CD4-positive, alpha-beta T cell (primary cell): ENCODE results near the gene AP2B1. TPM values are rescaled to one million over a fixed set of nuclear protein-coding genes. Genes with fewer than 3 reads are reported as not detected.

Source experiments
- ATAC-seq: fragments of 200-7000 bp; cut with Tn5 transposase; one replicate; pipeline ENCODE4 v1.10.0; 2022; ENCODE audit warnings: mild to moderate bottlenecking; ENCODE audit not compliant: poor library complexity
- CTCF ChIA-PET: fragments of 350-600 bp; sonication (Branson Sonifier 250); formaldehyde crosslinking; loops from one replicate; lab custom pipeline; 2021; ENCODE audit warnings: antibody characterized with exemption, inconsistent platforms; lab: Charles Lee
- POLR2A ChIA-PET: fragments of 350-600 bp; sonication (Branson Sonifier 250); formaldehyde crosslinking; loops from one replicate; lab custom pipeline; 2021; ENCODE audit warnings: antibody characterized with exemption, inconsistent platforms; lab: Charles Lee
- DNase-seq, 14 experiments: peaks; one replicate each; pipeline ENCODE4 v3.0.0-alpha.2; 2013 to 2020; ENCODE audit warnings: mixed read lengths in 2 of 14
- H3K27ac ChIP-seq, 2 donors: one replicate each; pipeline versions ENCODE4 v1.5.1 to v1.7.0; 2013; ENCODE audit warnings: low read length in 2 of 2, low read depth in 1 of 2, mild to moderate bottlenecking in 1 of 2
- H3K27me3 ChIP-seq, 2 experiments: 1 replicate in 1 of 2; 2 replicates in 1 of 2; pipeline versions ENCODE4 v1.6.1 to v1.7.0; 2013; ENCODE audit warnings: low read length in 2 of 2, control low read depth in 1 of 2, mild to moderate bottlenecking in 1 of 2, moderate library complexity in 1 of 2; ENCODE audit not compliant: insufficient read depth in 2 of 2, control insufficient read depth in 1 of 2
- H3K36me3 ChIP-seq: one replicate; pipeline ENCODE4 v1.6.1; 2013; ENCODE audit warnings: low read length, control low read depth; ENCODE audit not compliant: insufficient read depth
- H3K4me1 ChIP-seq: one replicate; pipeline ENCODE4 v1.6.1; 2013; ENCODE audit warnings: low read length, control low read depth; ENCODE audit not compliant: insufficient read depth
- H3K4me3 ChIP-seq: one replicate; pipeline ENCODE4 v1.5.1; 2013; ENCODE audit warnings: mild to moderate bottlenecking, low read length, moderate library complexity
- H3K9me3 ChIP-seq, 2 experiments: 1 replicate in 1 of 2; 2 replicates in 1 of 2; pipeline versions ENCODE4 v1.6.1 to v1.7.0; 2013; ENCODE audit warnings: low read length in 2 of 2, mild to moderate bottlenecking in 2 of 2, control low read depth in 1 of 2, moderate library complexity in 1 of 2; ENCODE audit not compliant: control insufficient read depth in 1 of 2, insufficient read depth in 1 of 2
- H3K27ac Mint-ChIP-seq: one replicate; pipeline ENCODE4 v1.8.0; 2020; ENCODE audit warnings: mixed read lengths
- H3K27me3 Mint-ChIP-seq: one replicate; pipeline ENCODE4 v1.8.0; 2021; ENCODE audit warnings: mixed read lengths
- H3K36me3 Mint-ChIP-seq: one replicate; pipeline ENCODE4 v1.8.0; 2021; ENCODE audit warnings: low read depth, mixed read lengths
- H3K4me1 Mint-ChIP-seq: one replicate; pipeline ENCODE4 v1.8.0; 2021; ENCODE audit warnings: low read depth, mixed read lengths
- H3K4me3 Mint-ChIP-seq: one replicate; pipeline ENCODE4 v1.8.0; 2020; ENCODE audit warnings: mild to moderate bottlenecking, mixed read lengths
- H3K9me3 Mint-ChIP-seq: one replicate; pipeline ENCODE4 v1.8.0; 2020; ENCODE audit warnings: mixed read lengths
- intact Hi-C, 2 experiments: fragments of 100-400 bp; cut with DNase I in 1 of 2; cut with micrococcal nuclease in 1 of 2; formaldehyde crosslinking; loops; one replicate each; pipeline versions ENCODE4 v1.15.1 to v1.9.0; 2023 to 2025; cut with DNase I, micrococcal nuclease
- total RNA-seq, 174 experiments: library from RNA in 2 of 174; stranded (reverse) in 2 of 174; gene quantifications; one replicate each; pipeline ENCODE4 v1.2.3 and lab custom pipeline; 2021 to 2026
- TF ChIP-seq, protein P1 (sequence below): fragments of 200-600 bp; IDR thresholded peaks from one replicate; pipeline ENCODE4 v1.8.0; 2022; ENCODE audit warnings: antibody characterized with exemption, mild to moderate bottlenecking

The AP2B1 gene
- total RNA-seq, 2 experiments from 2014 or later: 67.0 to 69.2 TPM

DNA sequence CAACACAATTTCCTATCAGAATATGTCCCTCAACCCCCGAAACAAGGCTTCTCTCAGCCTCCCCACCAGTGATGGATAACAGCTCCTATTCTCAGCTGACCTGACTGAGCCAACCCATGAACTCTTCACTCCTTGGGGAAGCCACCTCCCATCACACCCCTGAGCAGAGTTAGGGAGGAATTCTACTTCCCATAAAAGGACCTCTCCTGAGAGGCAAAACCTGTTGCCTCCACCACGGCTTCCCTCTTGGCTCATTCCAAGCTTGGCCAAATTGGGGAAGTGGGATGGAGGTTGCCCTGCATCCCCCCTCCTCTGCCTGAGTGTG is 138.6 kb downstream of the AP2B1 start:
- no peak for DNase-seq
- Histone ChIP-seq H3K4me1 (peaks cover 6% of the 10 kb centered on the region), H3K9me3 (no peaks in the 10 kb centered on the region), H3K36me3 (peaks cover 63% of the 10 kb centered on the region), H3K27me3 (no peaks in the 10 kb centered on the region), H3K27ac (no peak overlapping the region), H3K4me3 (no peak overlapping the region)
- Mint-ChIP-seq H3K4me3 (no peak overlapping the region), H3K36me3 (peaks cover 68% of the 10 kb centered on the region), H3K4me1 (peaks cover 10% of the 10 kb centered on the region), H3K9me3 (no peaks in the 10 kb centered on the region), H3K27ac (no peak overlapping the region), H3K27me3 (no peaks in the 10 kb centered on the region)
- POLR2A ChIA-PET: interaction anchor here (0.8 kb wide), 1 partner anchor 147 kb away, joined by 3 read pairs; no protein-coding TSS in a partner anchor
- CTCF ChIA-PET: no interaction called here
- TF ChIP-seq, protein P1, sequence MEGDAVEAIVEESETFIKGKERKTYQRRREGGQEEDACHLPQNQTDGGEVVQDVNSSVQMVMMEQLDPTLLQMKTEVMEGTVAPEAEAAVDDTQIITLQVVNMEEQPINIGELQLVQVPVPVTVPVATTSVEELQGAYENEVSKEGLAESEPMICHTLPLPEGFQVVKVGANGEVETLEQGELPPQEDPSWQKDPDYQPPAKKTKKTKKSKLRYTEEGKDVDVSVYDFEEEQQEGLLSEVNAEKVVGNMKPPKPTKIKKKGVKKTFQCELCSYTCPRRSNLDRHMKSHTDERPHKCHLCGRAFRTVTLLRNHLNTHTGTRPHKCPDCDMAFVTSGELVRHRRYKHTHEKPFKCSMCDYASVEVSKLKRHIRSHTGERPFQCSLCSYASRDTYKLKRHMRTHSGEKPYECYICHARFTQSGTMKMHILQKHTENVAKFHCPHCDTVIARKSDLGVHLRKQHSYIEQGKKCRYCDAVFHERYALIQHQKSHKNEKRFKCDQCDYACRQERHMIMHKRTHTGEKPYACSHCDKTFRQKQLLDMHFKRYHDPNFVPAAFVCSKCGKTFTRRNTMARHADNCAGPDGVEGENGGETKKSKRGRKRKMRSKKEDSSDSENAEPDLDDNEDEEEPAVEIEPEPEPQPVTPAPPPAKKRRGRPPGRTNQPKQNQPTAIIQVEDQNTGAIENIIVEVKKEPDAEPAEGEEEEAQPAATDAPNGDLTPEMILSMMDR: no peak
- intact Hi-C loops: no loop called here
- ATAC-seq: no peak

DNA sequence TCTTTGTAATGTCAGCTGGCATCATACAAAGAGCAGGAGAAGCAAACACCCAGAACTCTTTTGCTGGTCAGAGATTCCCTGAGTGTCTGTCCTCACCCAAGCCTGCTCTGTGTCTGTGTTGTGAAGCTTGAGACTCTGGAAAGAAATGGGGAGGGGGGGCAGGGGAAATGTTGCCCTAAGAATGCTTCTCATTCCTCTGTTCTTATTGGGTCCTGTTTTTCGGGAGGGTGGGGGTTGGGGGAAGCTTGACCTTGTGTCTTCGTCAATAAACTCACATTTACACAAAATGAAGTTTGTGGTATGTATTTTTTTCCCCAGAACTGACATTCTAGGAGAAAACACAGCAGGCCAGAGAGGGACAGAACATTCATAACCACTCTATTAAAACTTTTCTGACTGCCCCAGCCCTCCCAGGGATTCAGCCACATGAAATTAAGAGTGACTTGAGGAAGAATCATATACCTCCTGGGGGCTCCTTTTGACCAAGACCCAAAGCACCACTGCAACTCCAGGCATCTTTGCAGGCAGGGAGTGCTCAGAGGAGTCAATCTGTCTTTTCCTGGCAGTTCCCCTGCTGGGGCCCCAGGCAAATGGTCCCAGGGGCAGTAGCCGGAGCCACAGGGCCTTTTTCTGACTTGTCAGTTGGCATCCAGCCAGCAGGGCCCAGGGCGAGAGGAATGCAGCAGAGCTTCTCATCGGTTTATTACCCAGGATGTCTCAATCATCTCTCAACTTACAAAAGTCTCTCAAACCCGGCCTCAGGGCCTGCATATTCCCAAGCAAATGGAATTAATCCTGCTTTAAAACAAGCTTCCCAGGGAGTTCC is 139.2 kb downstream of the AP2B1 start:
- CTCF ChIA-PET: interaction anchor here (1.6 kb wide), 1 partner anchor 10 kb away, joined by 4 read pairs; no protein-coding TSS in a partner anchor
- TF ChIP-seq, protein P1: no peak
- Mint-ChIP-seq H3K27me3 (no peaks in the 10 kb centered on the region), H3K4me1 (peaks cover 16% of the 10 kb centered on the region), H3K4me3 (no peak overlapping the region), H3K27ac (no peak overlapping the region), H3K36me3 (peaks cover 62% of the 10 kb centered on the region), H3K9me3 (no peaks in the 10 kb centered on the region)
- Histone ChIP-seq H3K27ac (no peak overlapping the region), H3K27me3 (no peaks in the 10 kb centered on the region), H3K36me3 (peaks cover 58% of the 10 kb centered on the region), H3K9me3 (no peaks in the 10 kb centered on the region), H3K4me3 (no peak overlapping the region), H3K4me1 (peaks cover 12% of the 10 kb centered on the region)
- intact Hi-C loops: no loop called here
- DNase-seq (no peak), ATAC-seq (no peak)
- POLR2A ChIA-PET: interaction anchor here (0.8 kb wide), 1 partner anchor 148 kb away, joined by 3 read pairs; no protein-coding TSS in a partner anchor

DNA sequence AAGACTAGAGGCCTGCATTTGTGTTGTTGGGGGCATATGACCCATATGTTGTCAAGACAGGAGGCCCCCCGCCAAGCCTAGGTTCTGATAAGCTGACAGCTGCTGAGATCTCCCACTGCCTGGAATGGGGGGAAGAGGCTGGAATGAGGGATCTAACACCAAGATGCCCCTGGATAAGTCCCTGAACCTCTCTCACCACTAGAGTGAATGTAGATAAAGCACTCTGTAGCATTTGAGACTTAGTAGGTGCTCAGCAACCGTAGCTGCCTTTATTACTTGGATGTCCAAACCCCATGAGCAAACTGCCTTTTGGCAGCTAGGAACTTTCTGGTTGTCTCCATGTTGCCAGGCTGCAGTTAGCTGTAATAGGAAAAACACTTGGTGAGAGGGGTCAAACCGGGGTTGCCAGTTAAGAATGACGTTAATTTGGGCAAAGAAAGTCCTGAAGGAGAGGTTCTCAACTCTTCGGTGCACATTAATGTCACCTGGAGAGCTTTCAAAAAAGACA is 139.9 kb downstream of the AP2B1 start:
- H3K9me3 ChIP-seq: no peaks in the 10 kb centered on the region
- H3K27ac ChIP-seq: no peak overlapping the region
- H3K4me1 Mint-ChIP-seq: peaks cover 16% of the 10 kb centered on the region
- peaks cover 57% of the 10 kb centered on the region for H3K36me3 Mint-ChIP-seq
- CTCF ChIA-PET: interaction anchor here (1.6 kb wide), 1 partner anchor 9 kb away, joined by 4 read pairs; no protein-coding TSS in a partner anchor
- peaks cover 14% of the 10 kb centered on the region for H3K4me1 ChIP-seq
- ATAC-seq (no peak), DNase-seq (no peak)
- H3K36me3 ChIP-seq: peaks cover 51% of the 10 kb centered on the region
- no peaks in the 10 kb centered on the region for H3K27me3 Mint-ChIP-seq
- intact Hi-C loops: no loop called here
- no peak overlapping the region for H3K27ac Mint-ChIP-seq
- TF ChIP-seq, protein P1: no peak
- no peaks in the 10 kb centered on the region for H3K27me3 ChIP-seq
- H3K4me3 Mint-ChIP-seq: no peak overlapping the region
- no peaks in the 10 kb centered on the region for H3K9me3 Mint-ChIP-seq
- POLR2A ChIA-PET: no interaction called here
- no peak overlapping the region for H3K4me3 ChIP-seq
